Activated T-cell treated with anti-CD3 and anti-CD28 coated beads, Interleukin-2, amount 50 U/mL, for 72 hours (primary cell): ENCODE measurements around the gene RBPMS2. TPM values are rescaled to one million over a fixed set of nuclear protein-coding genes. Genes with fewer than 3 reads are reported as not detected.
"Not testable (repeated sequence)": the region's sequence is repeated elsewhere in the genome, so short reads cannot be mapped to it uniquely, and the experiment has no call there.

ENCODE experiments used
- ATAC-seq, 2 donors: fragments of 150-1000 bp; cut with Tn5 transposase; replicated peaks in 1 of 2; 2 replicates each; pipeline ENCODE4 v1.10.0; 2021; ENCODE audit warnings: moderate library complexity in 2 of 2, mild to moderate bottlenecking in 1 of 2
- DNase-seq, 2 donors: peaks; one replicate each; pipeline ENCODE4 v3.0.0; 2021 to 2022; ENCODE audit warnings: mixed read lengths in 1 of 2
- H3K27ac Mint-ChIP-seq: one replicate; pipeline ENCODE4 v1.8.0; 2022; ENCODE audit warnings: mild to moderate bottlenecking, moderate library complexity, mixed read lengths
- H3K27me3 Mint-ChIP-seq: one replicate; pipeline ENCODE4 v1.8.0; 2022; ENCODE audit warnings: low read depth, mixed read lengths
- H3K36me3 Mint-ChIP-seq, 2 donors: one replicate each; pipeline ENCODE4 v1.8.0; 2022; ENCODE audit warnings: mixed read lengths in 2 of 2, mild to moderate bottlenecking in 1 of 2; ENCODE audit not compliant: insufficient read depth in 2 of 2
- H3K4me1 Mint-ChIP-seq: one replicate; pipeline ENCODE4 v1.8.0; 2022; ENCODE audit warnings: low read depth, mixed read lengths
- H3K4me3 Mint-ChIP-seq, 2 donors: one replicate each; pipeline ENCODE4 v1.8.0; 2022; ENCODE audit warnings: mild to moderate bottlenecking in 2 of 2, mixed read lengths in 2 of 2, moderate library complexity in 2 of 2
- H3K9me3 Mint-ChIP-seq, 2 donors: one replicate each; pipeline ENCODE4 v1.8.0; 2022; ENCODE audit warnings: mixed read lengths in 2 of 2
- total RNA-seq, 2 donors: library from RNA; stranded (reverse); gene quantifications; one replicate each; pipeline ENCODE4 v1.2.3, GENCODE V29; 2022

RBPMS2 gene
- under 1 TPM in 1 of 2 donors, not detected in 1; 0.14 TPM for total RNA-seq

GRCh38 chr15:64775551-64776401 lies at the start of gene RBPMS2:
TSS of gene RBPMS2 (minus strand) at chr15:64775589. CDS start at chr15:64775319, 270 bp downstream.
- H3K27me3 Mint-ChIP-seq, result peaks cover 49% of the 10 kb centered on the region
- peaks cover 0 to 1% of the 10 kb centered on the region in 2 donors for H3K36me3 Mint-ChIP-seq
- DNase-seq (peak; percentile 10 to 13), ATAC-seq (peak; percentile 56 to 63)
- peak within 1 kb of the TSS; percentile 83 to 85 for H3K4me3 Mint-ChIP-seq
- no peaks in the 10 kb centered on the region for H3K9me3 Mint-ChIP-seq
- no peaks in the 10 kb centered on the region for H3K4me1 Mint-ChIP-seq
- H3K27ac Mint-ChIP-seq, result no peak within 1 kb of the TSS

- ATAC-seq, result peak; percentile 10 to 22
- peak overlapping the region; percentile 88 to 90 for H3K4me3 Mint-ChIP-seq
- no peaks in the 10 kb centered on the region for H3K9me3 Mint-ChIP-seq
- no peak overlapping the region for H3K27ac Mint-ChIP-seq
- no peaks in the 10 kb centered on the region for H3K27me3 Mint-ChIP-seq
- DNase-seq, result peak in 1 of 2 donors; percentile 12
- H3K36me3 Mint-ChIP-seq, result peaks cover 7 to 11% of the 10 kb centered on the region in 2 donors
- H3K4me1 Mint-ChIP-seq, result peaks cover 38% of the 10 kb centered on the region
Measured at GRCh38 chr15:64824929-64825430, 49.6 kb upstream of the RBPMS2 start.

DNA sequence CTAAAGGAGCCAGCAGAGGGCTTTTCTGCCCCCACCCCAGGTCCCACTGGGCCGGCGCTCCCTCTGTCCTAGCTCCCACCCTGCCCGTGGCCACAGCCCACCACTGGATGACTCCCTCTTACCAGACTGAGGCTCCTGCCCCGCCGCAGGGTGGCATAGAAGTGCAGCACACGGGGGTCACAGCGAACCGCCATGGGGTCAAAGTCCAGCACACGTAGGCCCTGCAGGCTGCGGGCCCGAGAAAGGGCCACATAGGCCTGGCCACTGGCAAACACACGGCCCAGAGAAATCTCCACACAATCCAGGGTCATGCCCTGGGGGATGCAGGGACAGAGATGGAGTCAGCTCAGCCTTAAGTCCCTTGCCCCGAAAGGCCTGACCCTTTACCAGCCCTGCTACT lies 41.1 kb upstream of the RBPMS2 start:
- Mint-ChIP-seq H3K9me3 (no peaks in the 10 kb centered on the region), H3K4me3 (no peak overlapping the region), H3K4me1 (peaks cover 6% of the 10 kb centered on the region), H3K36me3 (peaks cover 1 to 4% of the 10 kb centered on the region in 2 donors), H3K27me3 (no peaks in the 10 kb centered on the region), H3K27ac (no peak overlapping the region)
- no peak for DNase-seq
- ATAC-seq, result no peak

- H3K27ac Mint-ChIP-seq, result not testable (repeated sequence)
Measured at GRCh38 chr15:64814965-64815364, 39.6 kb upstream of the RBPMS2 start.

DNA sequence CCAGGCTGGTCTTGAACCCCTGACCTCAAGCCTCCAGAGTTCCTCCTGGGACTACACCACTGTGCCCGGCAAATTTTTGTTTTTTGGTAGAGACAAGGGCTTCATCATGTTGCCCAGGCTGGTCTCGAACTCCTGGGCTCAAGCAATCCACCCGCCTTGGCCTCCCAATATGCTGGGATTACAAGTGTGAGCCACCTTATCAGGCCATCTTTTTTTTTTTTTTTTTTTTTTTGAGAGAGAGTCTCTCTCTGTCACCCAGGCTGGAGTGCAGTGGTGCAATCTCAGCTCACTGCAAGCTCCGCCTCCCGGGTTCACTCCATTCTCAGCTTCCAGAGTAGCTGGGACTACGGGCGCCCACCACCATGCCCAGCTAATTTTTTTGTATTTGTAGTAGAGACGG lies 38.9 kb upstream of the RBPMS2 start:
- not testable (repeated sequence) for H3K9me3 Mint-ChIP-seq, ATAC-seq, H3K27me3 Mint-ChIP-seq, H3K4me1 Mint-ChIP-seq, H3K4me3 Mint-ChIP-seq, H3K27ac Mint-ChIP-seq, H3K36me3 Mint-ChIP-seq, DNase-seq

More at GRCh38 chr15:64814965-64815364, 39.6 kb upstream of the RBPMS2 start:
- H3K27me3 Mint-ChIP-seq, H3K4me3 Mint-ChIP-seq, H3K9me3 Mint-ChIP-seq, H3K36me3 Mint-ChIP-seq, DNase-seq, H3K4me1 Mint-ChIP-seq: not testable (repeated sequence)
- peak; percentile 28 to 66 for ATAC-seq

GRCh38 chr15:64813075-64813474 lies 37.7 kb upstream of the RBPMS2 start:
- Mint-ChIP-seq H3K36me3 (peaks cover 0 to 3% of the 10 kb centered on the region in 2 donors), H3K9me3 (no peaks in the 10 kb centered on the region), H3K27me3 (no peaks in the 10 kb centered on the region), H3K27ac (no peak overlapping the region), H3K4me1 (peaks cover 6% of the 10 kb centered on the region), H3K4me3 (no peak overlapping the region)
- ATAC-seq (no peak), DNase-seq (no peak)

DNA sequence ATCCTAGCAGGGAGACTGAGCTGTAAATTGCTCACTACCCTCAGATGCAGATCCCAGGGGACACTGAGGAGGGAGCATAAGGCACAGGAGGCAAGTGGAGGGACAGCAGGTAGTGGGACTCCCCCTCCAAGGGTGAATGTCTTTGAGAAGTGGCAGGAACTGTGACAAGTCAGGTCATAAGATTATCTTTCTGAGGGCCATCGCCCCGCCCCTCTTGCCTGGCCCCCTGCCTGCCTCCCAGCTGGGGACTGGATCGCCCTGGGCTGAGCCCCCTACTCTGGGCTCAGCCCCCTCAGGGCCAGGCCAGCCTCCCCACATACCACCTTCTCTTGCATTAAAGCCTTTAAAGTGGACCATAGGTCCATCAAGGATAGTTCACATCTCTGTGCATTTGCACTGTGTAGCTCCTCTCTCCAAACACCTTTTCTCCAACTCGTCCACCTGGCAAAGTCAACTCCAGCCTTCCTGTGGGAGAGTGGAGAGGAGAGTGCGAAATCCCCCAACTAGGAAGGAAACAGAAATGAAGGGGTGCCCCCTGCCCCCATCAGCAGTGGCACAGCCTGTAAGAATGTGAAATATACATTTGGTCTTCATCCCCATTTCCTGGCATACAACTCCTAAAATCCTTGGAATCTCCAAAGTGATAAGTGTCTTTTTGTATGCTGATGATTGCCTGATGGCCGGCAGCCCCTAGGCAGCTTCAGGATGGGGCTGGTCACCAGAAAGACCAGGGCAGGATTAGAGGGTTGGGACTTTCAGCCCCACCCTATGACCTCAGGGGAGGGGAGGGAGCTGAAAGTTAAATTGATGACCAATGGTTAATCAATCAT lies 35.3 kb upstream of the RBPMS2 start:
- DNase-seq (no peak), ATAC-seq (no peak)
- Mint-ChIP-seq H3K27ac (no peak overlapping the region), H3K4me3 (no peak overlapping the region), H3K9me3 (no peaks in the 10 kb centered on the region), H3K27me3 (no peaks in the 10 kb centered on the region), H3K36me3 (no peaks in the 10 kb centered on the region), H3K4me1 (peaks cover 6% of the 10 kb centered on the region)

- Mint-ChIP-seq H3K9me3 (no peaks in the 10 kb centered on the region), H3K27ac (no peak overlapping the region), H3K27me3 (no peaks in the 10 kb centered on the region), H3K36me3 (no peaks in the 10 kb centered on the region), H3K4me3 (no peak overlapping the region), H3K4me1 (peaks cover 5% of the 10 kb centered on the region)
- ATAC-seq (peak; percentile 75 to 76), DNase-seq (peak; percentile 75 to 79)
Measured at GRCh38 chr15:64809649-64810496, 34.5 kb upstream of the RBPMS2 start.

DNA sequence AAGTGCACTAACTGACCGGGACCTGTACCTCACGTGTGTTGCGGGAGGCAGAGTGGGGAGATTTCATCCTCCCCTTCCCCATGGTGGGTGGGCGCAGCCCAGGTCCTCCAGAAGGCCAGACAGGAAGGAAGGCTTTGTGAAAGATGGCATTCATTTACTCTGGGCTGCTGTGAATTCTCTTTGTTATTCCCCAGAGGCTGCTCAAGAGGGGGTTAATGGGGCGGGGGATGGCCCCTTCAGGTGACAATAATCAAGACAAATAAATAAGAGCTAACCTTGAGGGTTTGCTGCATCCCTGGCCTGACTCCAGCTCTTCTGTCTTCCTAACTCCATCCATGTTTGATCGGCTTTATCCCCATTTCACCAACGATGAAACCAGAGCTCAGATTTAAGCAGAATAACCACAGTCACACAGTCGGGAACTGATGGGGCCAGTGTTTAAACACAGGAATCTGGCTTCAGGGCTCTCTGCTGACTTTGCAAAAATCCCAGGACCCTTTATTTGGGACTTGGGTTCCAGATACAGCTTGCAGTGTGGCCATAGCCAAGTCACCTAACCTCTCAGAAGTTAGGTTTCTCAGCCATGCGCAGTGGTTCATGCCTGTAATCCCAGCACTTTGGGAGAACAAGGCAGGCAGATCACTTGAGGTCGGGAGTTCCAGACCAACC lies 33.5 kb upstream of the RBPMS2 start:
- no peaks in the 10 kb centered on the region for H3K27me3 Mint-ChIP-seq
- no peak overlapping the region for H3K4me3 Mint-ChIP-seq
- no peak overlapping the region for H3K27ac Mint-ChIP-seq

DNA sequence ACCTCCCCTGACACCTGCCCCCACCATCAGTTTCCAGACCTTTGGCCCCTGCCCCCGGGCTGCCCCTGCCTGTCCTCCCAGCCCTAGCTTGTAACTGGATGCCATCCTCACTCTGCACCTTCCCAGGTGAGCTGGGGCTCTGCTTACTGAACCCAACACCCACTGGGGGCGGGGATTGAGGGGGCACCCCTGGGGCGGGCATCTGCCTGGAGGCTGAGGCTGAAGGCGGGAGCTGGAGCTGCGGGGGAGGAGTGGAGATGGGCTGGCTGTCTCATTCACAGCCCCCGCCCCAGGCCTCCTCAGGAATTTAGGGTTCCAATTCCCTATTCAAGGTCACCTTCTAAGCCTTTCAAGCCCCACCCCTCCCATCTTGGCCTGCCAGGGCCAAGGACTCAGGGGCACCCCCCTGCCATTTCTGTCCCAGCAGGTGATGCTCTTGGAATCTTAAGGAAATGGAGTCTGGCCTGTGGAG lies 32.4 kb upstream of the RBPMS2 start:
- H3K36me3 Mint-ChIP-seq, result no peaks in the 10 kb centered on the region
- no peak overlapping the region for H3K4me3 Mint-ChIP-seq
- no peaks in the 10 kb centered on the region for H3K27me3 Mint-ChIP-seq
- H3K27ac Mint-ChIP-seq, result no peak overlapping the region
- no peaks in the 10 kb centered on the region for H3K9me3 Mint-ChIP-seq
- ATAC-seq (no peak), DNase-seq (no peak)
- H3K4me1 Mint-ChIP-seq, result no peaks in the 10 kb centered on the region

More for the DNA sequence above, 33.5 kb upstream of the RBPMS2 start:
- DNase-seq (no peak), ATAC-seq (no peak)
- H3K9me3 Mint-ChIP-seq, result no peaks in the 10 kb centered on the region
- H3K36me3 Mint-ChIP-seq, result no peaks in the 10 kb centered on the region
- no peaks in the 10 kb centered on the region for H3K4me1 Mint-ChIP-seq

DNA sequence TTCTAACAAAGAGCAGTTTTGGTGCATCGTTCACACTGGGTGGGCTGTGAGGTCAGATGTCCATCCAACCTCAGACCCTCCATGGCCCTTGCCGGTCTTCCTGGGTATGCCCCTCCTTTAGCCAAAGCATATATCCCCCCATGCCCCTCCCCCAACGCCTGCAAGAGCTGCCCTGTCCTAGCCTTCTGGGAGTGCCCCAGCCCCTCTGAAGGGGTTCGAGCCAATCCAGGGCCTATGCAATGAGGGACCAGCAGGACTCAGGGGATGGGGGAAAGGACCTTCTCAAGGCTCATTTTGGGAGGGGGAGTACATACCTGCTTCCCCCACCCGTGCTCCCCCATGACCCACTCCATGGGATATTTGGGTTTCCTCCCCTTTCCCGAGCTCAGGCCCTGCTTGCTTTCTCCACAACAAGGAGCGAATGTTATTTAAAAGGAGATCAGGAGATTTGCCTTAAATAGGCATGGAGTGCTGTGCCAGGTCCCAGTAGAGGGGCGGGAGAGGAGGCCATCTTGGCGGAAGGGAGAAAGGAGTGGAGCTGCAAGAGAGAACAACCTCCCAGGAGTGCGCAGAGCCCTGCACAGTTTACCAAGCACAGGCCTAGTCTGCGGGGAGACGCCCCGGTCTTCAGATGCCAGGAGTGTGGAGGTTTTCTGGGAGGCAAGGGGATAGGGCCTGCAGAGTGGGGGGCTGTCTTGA lies 31.8 kb upstream of the RBPMS2 start:
- no peak overlapping the region for H3K4me3 Mint-ChIP-seq
- H3K36me3 Mint-ChIP-seq, result no peaks in the 10 kb centered on the region
- H3K27me3 Mint-ChIP-seq, result no peaks in the 10 kb centered on the region
- DNase-seq, result no peak
- no peak overlapping the region for H3K27ac Mint-ChIP-seq
- ATAC-seq, result no peak
- H3K9me3 Mint-ChIP-seq, result no peaks in the 10 kb centered on the region
- no peaks in the 10 kb centered on the region for H3K4me1 Mint-ChIP-seq
